ENCODE measurements around the gene CGN. TPM values are rescaled to one million over a fixed set of nuclear protein-coding genes. Genes with fewer than 3 reads are reported as not detected.

The CGN gene
- total RNA-seq, 1 experiment from 2014 or later = 30.9 TPM

DNA sequence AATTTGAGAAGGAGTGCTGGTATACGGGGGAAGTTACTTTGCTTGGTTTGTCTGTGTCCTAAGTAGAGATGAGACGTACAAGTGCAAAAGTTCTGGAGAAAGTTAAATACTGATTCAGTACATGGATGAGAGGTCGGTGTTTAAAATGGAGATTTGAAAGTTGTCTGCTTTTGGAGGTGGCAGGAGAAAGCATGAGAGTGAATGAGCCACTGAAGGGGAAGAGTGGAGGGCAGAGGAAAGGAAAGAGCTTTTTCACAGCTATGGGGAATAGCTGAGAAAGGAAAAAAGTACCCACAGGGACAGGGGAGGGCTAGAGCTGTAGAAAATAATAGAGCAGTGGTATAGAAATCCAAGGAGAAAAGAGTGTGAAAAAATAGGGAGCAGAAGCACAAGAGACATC is 18.1 kb upstream of the CGN start:
- no peak overlapping the region for H4K8ac ChIP-seq (replicated peaks; ENCODE audit: insufficient read length, low read depth, low read length)
- no peaks in the 10 kb centered on the region for H3K79me1 ChIP-seq (ENCODE audit: insufficient read depth, low read depth, low read length, poor library complexity, severe bottlenecking)
- no peaks in the 10 kb centered on the region for H3K4me1 ChIP-seq (ENCODE audit: insufficient read depth, low read length)
- H3K9me3 ChIP-seq (ENCODE audit: control insufficient read depth, low read depth, low read length) = no peaks in the 10 kb centered on the region
- H2BK20ac ChIP-seq (ENCODE audit: low read depth, low read length, poor library complexity, severe bottlenecking) = no peak overlapping the region
- H3K23me2 ChIP-seq (ENCODE audit: insufficient read length, low read depth, low read length, poor library complexity, severe bottlenecking) = no peaks in the 10 kb centered on the region
- no peak overlapping the region for H3K14ac ChIP-seq (ENCODE audit: insufficient read depth, low read length)
- H3K79me2 ChIP-seq (ENCODE audit: insufficient read depth, low read length) = no peaks in the 10 kb centered on the region
- H2AK5ac ChIP-seq (ENCODE audit: insufficient read length, low read length) = no peak overlapping the region
- no peak for DNase-seq
- H4K5ac ChIP-seq (ENCODE audit: insufficient read length, low read depth, low read length) = no peak overlapping the region
- Mint-ChIP-seq H3K4me3 (no peak overlapping the region), H3K36me3 (ENCODE audit: insufficient read depth in 1 of 3, low read depth in 3 of 3) (no peaks in the 10 kb centered on the region), H3K4me1 (peaks cover 4 to 6% of the 10 kb centered on the region in 2 experiments; a peak in 3 of 4 replicates), H3K27me3 (ENCODE audit: low read depth) (peaks cover 3% of the 10 kb centered on the region), H3K9me3 (no peaks in the 10 kb centered on the region; a peak in 1 of 5 replicates), H3K27ac (no peak overlapping the region)
- no peak overlapping the region for H2BK120ac ChIP-seq (ENCODE audit: low read depth, low read length, poor library complexity, severe bottlenecking)
- H2BK15ac ChIP-seq (ENCODE audit: low read depth, low read length) = no peak overlapping the region
- no peak overlapping the region for H3K4ac ChIP-seq (ENCODE audit: low read depth, low read length)
- H3K18ac ChIP-seq (ENCODE audit: insufficient read length, low read depth, low read length) = no peak overlapping the region
- H2BK5ac ChIP-seq (ENCODE audit: insufficient read length, low read length) = no peak overlapping the region
- no peak overlapping the region for H3K27ac ChIP-seq (ENCODE audit: insufficient read length, low read depth, low read length)
- no peak overlapping the region for H3K9ac ChIP-seq (ENCODE audit: extremely low read depth, insufficient read length, low read length)
- H4K91ac ChIP-seq (ENCODE audit: insufficient read length, low read depth, low read length) = no peak overlapping the region
- no peaks in the 10 kb centered on the region for H4K20me1 ChIP-seq (ENCODE audit: control insufficient read depth, insufficient read depth, insufficient read length)
- no peak overlapping the region for H3K23ac ChIP-seq (ENCODE audit: insufficient read length, low read depth, low read length)
- H2AFZ ChIP-seq (ENCODE audit: low read length) = no peak overlapping the region
- no peak overlapping the region for H3K4me2 ChIP-seq (ENCODE audit: insufficient read depth, insufficient read length, low read length)
- TF ChIP-seq, protein P1, sequence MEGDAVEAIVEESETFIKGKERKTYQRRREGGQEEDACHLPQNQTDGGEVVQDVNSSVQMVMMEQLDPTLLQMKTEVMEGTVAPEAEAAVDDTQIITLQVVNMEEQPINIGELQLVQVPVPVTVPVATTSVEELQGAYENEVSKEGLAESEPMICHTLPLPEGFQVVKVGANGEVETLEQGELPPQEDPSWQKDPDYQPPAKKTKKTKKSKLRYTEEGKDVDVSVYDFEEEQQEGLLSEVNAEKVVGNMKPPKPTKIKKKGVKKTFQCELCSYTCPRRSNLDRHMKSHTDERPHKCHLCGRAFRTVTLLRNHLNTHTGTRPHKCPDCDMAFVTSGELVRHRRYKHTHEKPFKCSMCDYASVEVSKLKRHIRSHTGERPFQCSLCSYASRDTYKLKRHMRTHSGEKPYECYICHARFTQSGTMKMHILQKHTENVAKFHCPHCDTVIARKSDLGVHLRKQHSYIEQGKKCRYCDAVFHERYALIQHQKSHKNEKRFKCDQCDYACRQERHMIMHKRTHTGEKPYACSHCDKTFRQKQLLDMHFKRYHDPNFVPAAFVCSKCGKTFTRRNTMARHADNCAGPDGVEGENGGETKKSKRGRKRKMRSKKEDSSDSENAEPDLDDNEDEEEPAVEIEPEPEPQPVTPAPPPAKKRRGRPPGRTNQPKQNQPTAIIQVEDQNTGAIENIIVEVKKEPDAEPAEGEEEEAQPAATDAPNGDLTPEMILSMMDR (conservative IDR thresholded peaks at IDR 0.05) = no peak
- H3K56ac ChIP-seq (ENCODE audit: insufficient read length, low read depth, low read length) = no peak overlapping the region
- no peak overlapping the region for H3T11ph ChIP-seq (ENCODE audit: low read length)
- H2BK12ac ChIP-seq (ENCODE audit: insufficient read length, low read depth, low read length) = no peak overlapping the region
- WGBS (ENCODE audit: extremely low coverage, insufficient read length, low lambda C conversion rate) = 100% methylated on average over 1 of the region's 3 CpGs
- no peaks in the 10 kb centered on the region for H3K27me3 ChIP-seq (ENCODE audit: insufficient read depth, low read length)
